Osteoblast (primary cell): ENCODE measurements around the gene ZYG11B. TPM values are rescaled to one million over a fixed set of nuclear protein-coding genes. Genes with fewer than 3 reads are reported as not detected.

ENCODE experiments used
- DNase-seq: peaks from one replicate; pipeline ENCODE4 v3.0.0; 2011; ENCODE audit warnings: low spot score, mixed read lengths; ENCODE audit not compliant: insufficient read length; ENCODE audit errors: missing footprints
- H2AFZ ChIP-seq: 2 replicates; pipeline ENCODE4 v1.6.0; 2011; ENCODE audit warnings: mild to moderate bottlenecking, low read length
- H3K27ac ChIP-seq: 2 replicates; pipeline ENCODE4 v1.5.1; 2011; ENCODE audit warnings: mild to moderate bottlenecking, low read depth, low read length, moderate library complexity
- H3K27me3 ChIP-seq: 2 replicates; pipeline ENCODE4 v1.6.0; 2012; ENCODE audit warnings: mild to moderate bottlenecking, control low read depth, inconsistent platforms, low read length, moderate library complexity; ENCODE audit not compliant: insufficient read depth
- H3K36me3 ChIP-seq: 2 replicates; pipeline ENCODE4 v1.5.1; 2011; ENCODE audit warnings: mild to moderate bottlenecking, low read length, control low read depth, moderate library complexity; ENCODE audit not compliant: insufficient read depth
- H3K4me1 ChIP-seq: 2 replicates; pipeline ENCODE4 v1.5.1; 2011; ENCODE audit warnings: mild to moderate bottlenecking, low read length, control low read depth, moderate library complexity; ENCODE audit not compliant: insufficient read depth
- H3K4me2 ChIP-seq: 2 replicates; pipeline ENCODE4 v1.6.0; 2011; ENCODE audit warnings: mild to moderate bottlenecking, low read length; ENCODE audit not compliant: insufficient read depth
- H3K4me3 ChIP-seq: fragments of 200-600 bp; sonication (generic); 3 replicates; pipeline ENCODE4 v1.5.1; 2012; ENCODE audit warnings: mild to moderate bottlenecking, low read length, inconsistent platforms; ENCODE audit not compliant: insufficient read depth
- H3K79me2 ChIP-seq: 2 replicates; pipeline ENCODE4 v1.6.0; 2012; ENCODE audit warnings: mild to moderate bottlenecking, low read length, control low read depth, inconsistent platforms; ENCODE audit not compliant: insufficient read depth
- H3K9me3 ChIP-seq: 2 replicates; pipeline ENCODE4 v1.5.1; 2011; ENCODE audit warnings: low read depth, low read length, control low read depth
- H4K20me1 ChIP-seq: 2 replicates; pipeline ENCODE4 v1.6.0; 2012; ENCODE audit warnings: mild to moderate bottlenecking, low read length, control low read depth; ENCODE audit not compliant: insufficient read depth
- total RNA-seq: library from RNA; depleted of rRNA; stranded (reverse); fragments of >200 nt; gene quantifications from 2 replicates; pipeline ENCODE4 v1.2.3, GENCODE V29; 2012
- TF ChIP-seq, protein P1 (sequence below): IDR thresholded peaks from 2 replicates; pipeline ENCODE4 v1.5.1; 2011; ENCODE audit warnings: mild to moderate bottlenecking, low read depth, low read length, moderate library complexity; ENCODE audit errors: extremely low read depth

Gene ZYG11B
- total RNA-seq, 1 donor: 60.8 TPM

- peak; percentile 89 for DNase-seq
- Histone ChIP-seq H3K36me3 (no peaks in the 10 kb centered on the region), H2AFZ (peak overlapping the region; percentile 93), H3K4me2 (peak overlapping the region; percentile 94), H3K79me2 (peaks cover 3% of the 10 kb centered on the region), H3K9me3 (no peaks in the 10 kb centered on the region), H3K27me3 (no peaks in the 10 kb centered on the region), H3K4me3 (peak overlapping the region; percentile 73), H3K4me1 (peaks cover 19% of the 10 kb centered on the region), H4K20me1 (no peaks in the 10 kb centered on the region), H3K27ac (peak overlapping the region; percentile 59)
- TF ChIP-seq, protein P1, sequence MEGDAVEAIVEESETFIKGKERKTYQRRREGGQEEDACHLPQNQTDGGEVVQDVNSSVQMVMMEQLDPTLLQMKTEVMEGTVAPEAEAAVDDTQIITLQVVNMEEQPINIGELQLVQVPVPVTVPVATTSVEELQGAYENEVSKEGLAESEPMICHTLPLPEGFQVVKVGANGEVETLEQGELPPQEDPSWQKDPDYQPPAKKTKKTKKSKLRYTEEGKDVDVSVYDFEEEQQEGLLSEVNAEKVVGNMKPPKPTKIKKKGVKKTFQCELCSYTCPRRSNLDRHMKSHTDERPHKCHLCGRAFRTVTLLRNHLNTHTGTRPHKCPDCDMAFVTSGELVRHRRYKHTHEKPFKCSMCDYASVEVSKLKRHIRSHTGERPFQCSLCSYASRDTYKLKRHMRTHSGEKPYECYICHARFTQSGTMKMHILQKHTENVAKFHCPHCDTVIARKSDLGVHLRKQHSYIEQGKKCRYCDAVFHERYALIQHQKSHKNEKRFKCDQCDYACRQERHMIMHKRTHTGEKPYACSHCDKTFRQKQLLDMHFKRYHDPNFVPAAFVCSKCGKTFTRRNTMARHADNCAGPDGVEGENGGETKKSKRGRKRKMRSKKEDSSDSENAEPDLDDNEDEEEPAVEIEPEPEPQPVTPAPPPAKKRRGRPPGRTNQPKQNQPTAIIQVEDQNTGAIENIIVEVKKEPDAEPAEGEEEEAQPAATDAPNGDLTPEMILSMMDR: no peak
Observed at GRCh38 chr1:52702886-52703787, 23.1 kb upstream of the ZYG11B start.

- Histone ChIP-seq H3K9me3 (no peaks in the 10 kb centered on the region), H3K4me1 (peaks cover 19% of the 10 kb centered on the region), H4K20me1 (no peaks in the 10 kb centered on the region), H2AFZ (no peak overlapping the region), H3K4me3 (no peak overlapping the region), H3K27me3 (no peaks in the 10 kb centered on the region), H3K79me2 (no peaks in the 10 kb centered on the region), H3K36me3 (no peaks in the 10 kb centered on the region), H3K27ac (no peak overlapping the region), H3K4me2 (no peak overlapping the region)
- TF ChIP-seq, protein P1: no peak
- DNase-seq: no peak
Observed at GRCh38 chr1:52706136-52706670, 20.1 kb upstream of the ZYG11B start.

- Histone ChIP-seq H3K4me3 (no peak overlapping the region), H3K4me2 (no peak overlapping the region), H3K79me2 (no peaks in the 10 kb centered on the region), H2AFZ (no peak overlapping the region), H3K36me3 (no peaks in the 10 kb centered on the region), H3K9me3 (no peaks in the 10 kb centered on the region), H3K27ac (no peak overlapping the region), H3K4me1 (peaks cover 19% of the 10 kb centered on the region), H3K27me3 (no peaks in the 10 kb centered on the region), H4K20me1 (no peaks in the 10 kb centered on the region)
- TF ChIP-seq, protein P1: no peak
- no peak for DNase-seq
Observed at GRCh38 chr1:52706941-52707926, 19.0 kb upstream of the ZYG11B start.
